HTR-8/SVneo (cell line): ENCODE data around the gene DAPK3.
"Not testable (repeated sequence)": the region's sequence is repeated elsewhere in the genome, so short reads cannot be mapped to it uniquely, and the experiment has no call there.

Source experiments
- DNase-seq: peaks from one replicate; pipeline ENCODE4 v3.0.0; 2011; ENCODE audit warnings: low spot score, mixed read lengths; ENCODE audit not compliant: insufficient read length
- FAIRE-seq: peaks from 2 replicates; lab custom pipeline; 2011; peaks lifted over from hg19 to GRCh38; lab: Jason Lieb, UNC

DAPK3 gene

GRCh38 chr19:3980353-3981251 lies 9.7 kb upstream of the DAPK3 start:
- no peak for DNase-seq
- no peak for FAIRE-seq

GRCh38 chr19:3979674-3980352 lies 8.9 kb upstream of the DAPK3 start:
- no peak for DNase-seq
- no peak for FAIRE-seq

GRCh38 chr19:3979289-3979673 lies 8.4 kb upstream of the DAPK3 start:
- no peak for DNase-seq

GRCh38 chr19:3978145-3978544 lies 7.2 kb upstream of the DAPK3 start:
- FAIRE-seq = no peak

More at GRCh38 chr19:3979289-3979673, 8.4 kb upstream of the DAPK3 start:
- no peak for FAIRE-seq

GRCh38 chr19:3977242-3978143 lies 6.6 kb upstream of the DAPK3 start:
- DNase-seq = no peak
- FAIRE-seq = no peak

More at GRCh38 chr19:3978145-3978544, 7.2 kb upstream of the DAPK3 start:
- DNase-seq = no peak

GRCh38 chr19:3976495-3977241 lies 5.8 kb upstream of the DAPK3 start:
- no peak for DNase-seq
- FAIRE-seq = no peak

GRCh38 chr19:3975637-3976087 lies 4.8 kb upstream of the DAPK3 start:
- FAIRE-seq (no peak), DNase-seq (no peak)

GRCh38 chr19:3975144-3975543 lies 4.2 kb upstream of the DAPK3 start:
- DNase-seq (no peak), FAIRE-seq (no peak)

GRCh38 chr19:3970313-3970807 lies 539 bp downstream of the DAPK3 start:
- DNase-seq (no peak), FAIRE-seq (no peak)

- FAIRE-seq (no peak), DNase-seq (no peak)
Measured at GRCh38 chr19:3969435-3970312, 1.2 kb downstream of the DAPK3 start.

- FAIRE-seq = no peak
- DNase-seq = peak; percentile 93
Measured at GRCh38 chr19:3968556-3969434, 2.1 kb downstream of the DAPK3 start.

- not testable (repeated sequence) for DNase-seq, FAIRE-seq
Measured at GRCh38 chr19:3967983-3968382, 2.9 kb downstream of the DAPK3 start.

GRCh38 chr19:3966051-3967017 lies 4.6 kb downstream of the DAPK3 start:
- FAIRE-seq (no peak), DNase-seq (no peak)

- FAIRE-seq (no peak), DNase-seq (no peak)
Measured at GRCh38 chr19:3964256-3965194, 6.4 kb downstream of the DAPK3 start.
